Uterus (tissue), 4 donors: ENCODE results near the gene NPRL2. TPM values are rescaled to one million over a fixed set of nuclear protein-coding genes. Genes with fewer than 3 reads are reported as not detected.

Experiments
- DNase-seq, 2 donors: peaks; one replicate each; pipeline ENCODE4 v3.0.0-alpha.2; 2019 to 2020
- H3K27ac ChIP-seq, 2 donors: fragments of 200-600 bp; sonication (generic); 1 replicate in 1 of 2; 2 replicates in 1 of 2; pipeline ENCODE4 v1.5.1; 2016 to 2018
- H3K27me3 ChIP-seq, 2 donors: fragments of 200-600 bp; sonication (generic); one replicate each; pipeline ENCODE4 v1.5.1; 2018 to 2019; ENCODE audit warnings: control low read depth in 1 of 2
- H3K36me3 ChIP-seq, 2 donors: fragments of 200-600 bp; sonication (generic); one replicate each; pipeline ENCODE4 v1.5.1; 2019; ENCODE audit warnings: control low read depth in 1 of 2
- H3K4me1 ChIP-seq, 2 donors: fragments of 200-600 bp; sonication (generic); one replicate each; pipeline ENCODE4 v1.5.1; 2018 to 2019; ENCODE audit warnings: control low read depth in 1 of 2
- H3K4me3 ChIP-seq, 2 donors: fragments of 200-600 bp; sonication (generic); 1 replicate in 1 of 2; 2 replicates in 1 of 2; pipeline ENCODE4 v1.5.1; 2018 to 2019; ENCODE audit warnings: mild to moderate bottlenecking in 1 of 2
- H3K9me3 ChIP-seq, 2 donors: fragments of 200-600 bp; sonication (generic); one replicate each; pipeline ENCODE4 v1.5.1; 2019; ENCODE audit warnings: control low read depth in 1 of 2
- POLR2A ChIP-seq, 2 donors: fragments of 450-650 bp; IDR thresholded peaks; one replicate each; pipeline ENCODE4 v1.6.1; 2016; ENCODE audit warnings: antibody characterized with exemption in 2 of 2, mild to moderate bottlenecking in 1 of 2, moderate library complexity in 1 of 2
- intact Hi-C: fragments of 100-400 bp; cut with DNase I; formaldehyde crosslinking; loops from one replicate; pipeline ENCODE4 v1.15.1; 2023; ENCODE audit warnings: low total_unique reads
- total RNA-seq, 4 donors: library from RNA; depleted of rRNA in 3 of 4; stranded (reverse); fragments of >200 nt in 3 of 4; gene quantifications; one replicate each; pipeline versions ENCODE4 v1.1.0 to v1.2.4, GENCODE V29; 2014 to 2023
- TF ChIP-seq, protein P1 (sequence below), 4 experiments: fragments of 200-600 bp in 2 of 4; fragments of 450-650 bp in 2 of 4; sonication (generic) in 2 of 4; IDR thresholded peaks; one replicate each; pipeline ENCODE4 v1.5.1; 2016 to 2019; ENCODE audit warnings: antibody characterized with exemption in 4 of 4, mild to moderate bottlenecking in 2 of 4, moderate library complexity in 1 of 4
- donor health status: DM: yes; HTN: yes; CAD: no.

Gene NPRL2
- total RNA-seq, 4 donors from 2014 or later = 11.8 to 26.2 (median 16.0) TPM

DNA sequence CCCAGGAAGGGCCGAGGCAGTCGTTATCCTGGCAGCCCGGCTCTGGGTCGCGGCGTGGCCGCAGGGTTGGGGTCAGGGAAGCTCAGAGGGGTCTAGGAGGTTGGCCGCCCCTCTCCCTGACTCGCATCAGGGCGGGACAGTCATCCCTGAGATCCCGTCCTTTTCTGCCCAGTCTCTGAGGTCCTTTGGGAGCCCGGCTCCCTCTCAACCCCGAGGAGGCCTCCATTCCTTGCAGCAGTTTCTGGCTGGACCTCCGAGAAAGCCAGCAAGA is 28.5 kb downstream of the NPRL2 start:
- Histone ChIP-seq H3K36me3 (no peaks in the 10 kb centered on the region), H3K27me3 (no peaks in the 10 kb centered on the region), H3K9me3 (no peaks in the 10 kb centered on the region), H3K4me1 (peaks cover 0 to 33% of the 10 kb centered on the region in 2 donors), H3K27ac (peak overlapping the region; percentile 95 to 96), H3K4me3 (peak overlapping the region; percentile 71 to 83)
- DNase-seq = no peak
- intact Hi-C loops = no loop called here
- TF ChIP-seq, protein P1, sequence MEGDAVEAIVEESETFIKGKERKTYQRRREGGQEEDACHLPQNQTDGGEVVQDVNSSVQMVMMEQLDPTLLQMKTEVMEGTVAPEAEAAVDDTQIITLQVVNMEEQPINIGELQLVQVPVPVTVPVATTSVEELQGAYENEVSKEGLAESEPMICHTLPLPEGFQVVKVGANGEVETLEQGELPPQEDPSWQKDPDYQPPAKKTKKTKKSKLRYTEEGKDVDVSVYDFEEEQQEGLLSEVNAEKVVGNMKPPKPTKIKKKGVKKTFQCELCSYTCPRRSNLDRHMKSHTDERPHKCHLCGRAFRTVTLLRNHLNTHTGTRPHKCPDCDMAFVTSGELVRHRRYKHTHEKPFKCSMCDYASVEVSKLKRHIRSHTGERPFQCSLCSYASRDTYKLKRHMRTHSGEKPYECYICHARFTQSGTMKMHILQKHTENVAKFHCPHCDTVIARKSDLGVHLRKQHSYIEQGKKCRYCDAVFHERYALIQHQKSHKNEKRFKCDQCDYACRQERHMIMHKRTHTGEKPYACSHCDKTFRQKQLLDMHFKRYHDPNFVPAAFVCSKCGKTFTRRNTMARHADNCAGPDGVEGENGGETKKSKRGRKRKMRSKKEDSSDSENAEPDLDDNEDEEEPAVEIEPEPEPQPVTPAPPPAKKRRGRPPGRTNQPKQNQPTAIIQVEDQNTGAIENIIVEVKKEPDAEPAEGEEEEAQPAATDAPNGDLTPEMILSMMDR (IDR thresholded peaks at IDR 0.05) = no peak
- peak in 1 of 2 donors; percentile 29 for TF ChIP-seq POLR2A (IDR thresholded peaks at IDR 0.05)

DNA sequence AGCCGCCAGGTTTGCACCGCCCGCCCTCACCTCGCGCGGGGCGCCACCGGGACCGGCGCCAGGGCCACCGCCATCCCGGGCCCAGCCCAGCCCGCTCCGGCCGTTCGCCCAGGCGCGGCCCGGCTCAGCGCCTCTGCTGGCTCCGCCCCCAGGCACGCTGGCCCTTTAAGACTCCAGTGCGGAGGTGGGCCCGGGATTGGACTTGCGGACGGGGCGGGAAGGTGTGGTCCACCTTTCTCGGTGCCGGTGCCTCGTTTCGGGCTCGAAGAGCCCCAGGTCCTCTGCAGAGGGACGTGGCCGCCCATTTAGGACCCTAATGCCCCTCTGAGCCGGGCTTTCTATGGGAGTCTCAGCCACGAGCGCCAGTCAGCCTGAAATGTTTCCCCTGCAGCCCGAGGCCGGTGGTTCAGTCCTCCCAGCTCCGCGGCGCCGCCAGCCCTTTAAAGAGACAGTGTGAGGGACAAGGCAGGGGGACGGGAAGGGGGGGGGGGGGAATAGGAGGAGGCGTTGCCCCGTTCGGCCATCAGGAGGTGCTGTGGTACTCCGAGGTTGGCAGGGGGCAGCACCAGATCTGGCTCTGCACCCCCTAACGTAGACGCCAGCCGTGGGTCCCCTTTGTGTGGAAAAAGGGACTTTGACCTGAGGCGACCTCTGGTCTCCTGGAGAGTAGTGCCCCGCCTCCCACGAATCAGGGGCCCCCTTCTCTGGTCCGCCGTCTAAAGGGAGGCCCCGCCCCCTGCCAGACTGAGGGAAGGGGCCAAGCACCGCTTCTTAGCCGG is 29.1 kb downstream of the NPRL2 start:
- Histone ChIP-seq H3K36me3 (no peaks in the 10 kb centered on the region), H3K9me3 (no peaks in the 10 kb centered on the region), H3K4me1 (peaks cover 0 to 32% of the 10 kb centered on the region in 2 donors), H3K4me3 (peak overlapping the region; percentile 71 to 83), H3K27ac (peak overlapping the region; percentile 95 to 96), H3K27me3 (no peaks in the 10 kb centered on the region)
- peak; percentile 88 to 90 for DNase-seq
- TF ChIP-seq, protein P1 (IDR thresholded peaks at IDR 0.05) = peak; percentile 28 to 58 (median 48)
- TF ChIP-seq POLR2A (IDR thresholded peaks at IDR 0.05) = peak; percentile 23 to 72
- intact Hi-C loops = no loop called here

DNA sequence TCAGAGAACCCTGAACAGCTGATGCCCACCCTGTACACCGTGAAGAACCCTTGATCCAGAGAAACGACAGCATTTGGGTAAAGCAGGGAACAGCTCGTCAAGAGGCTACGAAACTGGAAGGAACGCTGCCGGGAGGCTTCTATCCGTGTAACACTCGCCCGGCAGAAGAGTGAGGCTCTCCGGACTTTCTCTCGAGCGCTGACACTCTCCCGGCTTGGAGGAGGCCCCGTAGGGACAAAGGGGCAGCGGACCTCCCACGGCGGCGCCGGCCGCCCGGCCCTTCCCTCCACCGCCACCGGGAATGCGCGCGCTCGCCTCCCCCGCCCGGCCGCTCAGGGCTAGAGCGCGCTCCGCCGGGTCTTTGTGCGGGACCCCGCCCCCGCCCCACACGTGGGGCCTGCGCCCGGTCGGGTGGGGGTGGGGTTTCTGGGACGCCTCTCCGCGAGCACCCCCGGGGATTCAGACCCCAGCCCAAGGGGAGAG is 29.7 kb downstream of the NPRL2 start:
- no peaks in the 10 kb centered on the region for H3K9me3 ChIP-seq
- H3K4me1 ChIP-seq = peaks cover 0 to 32% of the 10 kb centered on the region in 2 donors
- peak overlapping the region; percentile 95 to 96 for H3K27ac ChIP-seq
- TF ChIP-seq POLR2A (IDR thresholded peaks at IDR 0.05) = no peak
- TF ChIP-seq, protein P1 (IDR thresholded peaks at IDR 0.05) = peak in 1 of 4 experiments; percentile 8
- no peaks in the 10 kb centered on the region for H3K27me3 ChIP-seq
- no peaks in the 10 kb centered on the region for H3K36me3 ChIP-seq
- H3K4me3 ChIP-seq = peak overlapping the region; percentile 71 to 83
- DNase-seq = peak; percentile 74 to 83
- intact Hi-C loops = no loop called here

DNA sequence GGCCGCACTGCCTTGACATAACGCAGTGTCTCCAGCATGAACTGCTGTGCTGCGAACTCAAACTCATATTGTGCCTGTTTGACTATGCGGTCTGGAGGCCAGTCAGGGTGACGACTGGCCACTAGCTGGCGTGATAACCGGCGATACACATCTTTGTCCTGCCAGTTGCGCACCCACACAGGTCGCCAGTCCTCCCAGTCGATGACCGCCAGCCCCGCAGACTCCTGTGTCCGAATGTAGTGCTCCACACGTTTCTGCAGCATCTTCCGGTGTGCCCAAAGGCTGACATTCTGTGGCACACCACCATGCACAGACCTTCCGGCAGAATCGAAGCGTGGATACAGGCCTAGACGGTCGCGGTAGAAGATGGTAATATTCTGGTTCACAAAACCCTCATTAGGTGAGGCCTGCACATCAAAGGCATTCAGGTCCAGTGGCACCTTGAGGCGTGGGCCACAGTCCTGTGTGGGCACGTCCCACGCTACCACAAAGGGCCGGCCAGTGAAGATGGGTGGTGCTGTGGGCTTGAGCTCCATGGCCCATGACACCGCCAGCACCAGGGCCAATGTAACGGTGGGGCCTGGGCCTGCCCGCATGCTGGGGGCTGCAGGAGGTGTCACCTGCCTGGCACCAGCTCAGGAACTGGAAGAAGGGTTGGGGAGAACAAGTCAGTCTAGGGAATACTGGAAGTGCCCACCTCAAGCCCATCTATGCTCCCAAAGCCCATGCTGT is 30.5 kb downstream of the NPRL2 start:
- TF ChIP-seq, protein P1 (IDR thresholded peaks at IDR 0.05) = no peak
- no peak for TF ChIP-seq POLR2A (IDR thresholded peaks at IDR 0.05)
- H3K27ac ChIP-seq = peak overlapping the region; percentile 95 to 96
- no peaks in the 10 kb centered on the region for H3K27me3 ChIP-seq
- peaks cover 0 to 32% of the 10 kb centered on the region in 2 donors for H3K4me1 ChIP-seq
- H3K4me3 ChIP-seq = peak overlapping the region; percentile 71 to 83
- peak in 1 of 2 donors; percentile 31 for DNase-seq
- intact Hi-C loops = no loop called here
- H3K9me3 ChIP-seq = no peaks in the 10 kb centered on the region
- no peaks in the 10 kb centered on the region for H3K36me3 ChIP-seq
